Mesenchymal stem cell (in vitro differentiated cells and primary cell): ENCODE measurements around the gene ARHGAP9.
A peak's percentile ranks its signal among the peaks of the same experiment; 100 is the strongest.

ENCODE experiments used
- DNase-seq: peaks from one replicate; pipeline ENCODE4 v3.0.0-alpha.2; 2013
- H2AFZ ChIP-seq: one replicate; pipeline ENCODE4 v1.6.1; 2013; ENCODE audit warnings: low read depth, mild to moderate bottlenecking, control low read depth, inconsistent platforms, low read length, moderate library complexity
- H2AK5ac ChIP-seq: 2 replicates; pipeline ENCODE4 v1.6.1; 2013; ENCODE audit warnings: low read length, moderate library complexity, mild to moderate bottlenecking, inconsistent platforms; ENCODE audit not compliant: severe bottlenecking
- H2BK120ac ChIP-seq: one replicate; pipeline ENCODE4 v1.6.1; 2013; ENCODE audit warnings: low read depth, mild to moderate bottlenecking, inconsistent platforms, low read length, moderate library complexity
- H2BK12ac ChIP-seq, 2 experiments: one replicate each; pipeline ENCODE4 v1.6.1; 2013; ENCODE audit warnings: inconsistent platforms in 2 of 2, low read length in 2 of 2, mild to moderate bottlenecking in 2 of 2, moderate library complexity in 2 of 2, control low read depth in 1 of 2
- H2BK15ac ChIP-seq: one replicate; pipeline ENCODE4 v1.6.1; 2013; ENCODE audit warnings: mild to moderate bottlenecking, low read depth, inconsistent platforms; ENCODE audit not compliant: poor library complexity, severe bottlenecking
- H2BK5ac ChIP-seq: 2 replicates; pipeline ENCODE4 v1.6.1; 2013; ENCODE audit warnings: low read depth, mild to moderate bottlenecking, low read length, control low read depth, inconsistent platforms; ENCODE audit not compliant: poor library complexity, severe bottlenecking
- H3K14ac ChIP-seq, 2 experiments: one replicate each; pipeline ENCODE4 v1.6.1; 2013; ENCODE audit warnings: inconsistent platforms in 2 of 2, low read length in 2 of 2, control low read depth in 1 of 2, mild to moderate bottlenecking in 1 of 2, moderate library complexity in 1 of 2
- H3K18ac ChIP-seq, 2 experiments: one replicate each; pipeline ENCODE4 v1.6.1; 2013; ENCODE audit warnings: inconsistent platforms in 2 of 2, low read length in 2 of 2, control low read depth in 1 of 2, low read depth in 1 of 2, mild to moderate bottlenecking in 1 of 2
- H3K23ac ChIP-seq, 2 experiments: one replicate each; pipeline ENCODE4 v1.6.1; 2013; ENCODE audit warnings: inconsistent platforms in 2 of 2, low read length in 2 of 2, mild to moderate bottlenecking in 2 of 2, moderate library complexity in 2 of 2, control low read depth in 1 of 2
- H3K27ac ChIP-seq: 2 replicates; pipeline ENCODE4 v1.5.1; 2013; ENCODE audit warnings: mild to moderate bottlenecking, moderate library complexity, low read length, control low read depth, inconsistent platforms; ENCODE audit not compliant: poor library complexity, severe bottlenecking
- H3K27me3 ChIP-seq, 2 experiments: 2 replicates each; pipeline versions ENCODE4 v1.6.1 to v1.7.0; 2013; ENCODE audit warnings: low read length in 2 of 2, mild to moderate bottlenecking in 2 of 2, moderate library complexity in 2 of 2, control low read depth in 1 of 2, inconsistent platforms in 1 of 2; ENCODE audit not compliant: control insufficient read depth in 1 of 2, insufficient read depth in 1 of 2
- H3K36me3 ChIP-seq, 2 experiments: 2 replicates each; pipeline versions ENCODE4 v1.6.1 to v1.7.0; 2013; ENCODE audit warnings: low read length in 2 of 2, control low read depth in 1 of 2, inconsistent platforms in 1 of 2, low read depth in 1 of 2, mild to moderate bottlenecking in 1 of 2; ENCODE audit not compliant: insufficient read depth in 2 of 2, control insufficient read depth in 1 of 2
- H3K4ac ChIP-seq, 2 experiments: one replicate each; pipeline ENCODE4 v1.6.1; 2013; ENCODE audit warnings: inconsistent platforms in 2 of 2, low read length in 2 of 2, mild to moderate bottlenecking in 2 of 2, moderate library complexity in 2 of 2, control low read depth in 1 of 2, low read depth in 1 of 2
- H3K4me1 ChIP-seq: 2 replicates; pipeline ENCODE4 v1.6.1; 2013; ENCODE audit warnings: low read depth, low read length, control low read depth; ENCODE audit not compliant: control insufficient read depth, insufficient read depth
- H3K4me2 ChIP-seq: 2 replicates; pipeline ENCODE4 v1.6.1; 2013; ENCODE audit warnings: low read length, mild to moderate bottlenecking, inconsistent platforms; ENCODE audit not compliant: poor library complexity, severe bottlenecking
- H3K4me3 ChIP-seq, 2 experiments: 2 replicates each; pipeline versions ENCODE4 v1.5.1 to v1.7.0; 2013; ENCODE audit warnings: low read length in 2 of 2, mild to moderate bottlenecking in 2 of 2, control low read depth in 1 of 2, low read depth in 1 of 2; ENCODE audit not compliant: insufficient read depth in 1 of 2
- H3K79me1 ChIP-seq: replicated peaks from 2 replicates; pipeline ENCODE4 v1.6.1; 2013; ENCODE audit warnings: mild to moderate bottlenecking, control low read depth, low read length, inconsistent platforms; ENCODE audit not compliant: poor library complexity, severe bottlenecking
- H3K9ac ChIP-seq: 2 replicates; pipeline ENCODE4 v1.7.0; 2013; ENCODE audit warnings: mild to moderate bottlenecking, low read length, moderate library complexity
- H3K9me3 ChIP-seq: 2 replicates; pipeline ENCODE4 v1.7.0; 2013; ENCODE audit warnings: mild to moderate bottlenecking, low read length; ENCODE audit not compliant: control insufficient read depth
- H4K8ac ChIP-seq: one replicate; pipeline ENCODE4 v1.6.1; 2013; ENCODE audit warnings: inconsistent platforms, mild to moderate bottlenecking, low read length, moderate library complexity
- H4K91ac ChIP-seq: one replicate; pipeline ENCODE4 v1.6.1; 2013; ENCODE audit warnings: mild to moderate bottlenecking, low read length, inconsistent platforms
- WGBS: methylation state at CpG from one replicate; pipeline ENCODE4 v1.1.7; 2013; ENCODE audit warnings: mixed read lengths; 5-methylcytosine and 5-hydroxymethylcytosine counted together

Gene ARHGAP9

GRCh38 chr12:57491393-57492280 is 12.0 kb upstream of the ARHGAP9 start:
- Histone ChIP-seq H3K4ac (no peak overlapping the region), H3K79me1 (peaks cover 12% of the 10 kb centered on the region), H3K23ac (no peak overlapping the region), H2BK12ac (no peak overlapping the region), H2BK15ac (no peak overlapping the region), H3K18ac (no peak overlapping the region), H2BK120ac (no peak overlapping the region), H4K91ac (no peak overlapping the region), H3K9ac (no peak overlapping the region), H2AK5ac (no peak overlapping the region), H2BK5ac (no peak overlapping the region), H3K14ac (no peak overlapping the region), H4K8ac (no peak overlapping the region), H3K27ac (no peak overlapping the region), H3K4me2 (no peak overlapping the region), H3K36me3 (peaks cover 42 to 48% of the 10 kb centered on the region in 2 experiments), H2AFZ (no peak overlapping the region), H3K27me3 (no peaks in the 10 kb centered on the region), H3K4me3 (no peak overlapping the region), H3K9me3 (no peaks in the 10 kb centered on the region), H3K4me1 (peaks cover 12% of the 10 kb centered on the region)
- peak; percentile 43 for DNase-seq
- 96% methylated on average over 14 of the region's 15 CpGs for WGBS

GRCh38 chr12:57490126-57490525 is 10.5 kb upstream of the ARHGAP9 start:
- no peak overlapping the region for H2BK12ac ChIP-seq
- H4K91ac ChIP-seq: no peak overlapping the region
- no peak overlapping the region for H3K27ac ChIP-seq
- H3K9me3 ChIP-seq: no peaks in the 10 kb centered on the region
- no peak overlapping the region for H2BK5ac ChIP-seq
- 99% methylated on average over 4 of the region's 4 CpGs for WGBS
- no peak overlapping the region for H3K4me2 ChIP-seq
- no peak overlapping the region for H2AFZ ChIP-seq
- no peak overlapping the region for H2AK5ac ChIP-seq
- H3K23ac ChIP-seq: peak overlapping the region in 1 of 2 experiments; percentile 56
- H3K27me3 ChIP-seq: no peaks in the 10 kb centered on the region
- H3K9ac ChIP-seq: no peak overlapping the region
- no peak overlapping the region for H2BK15ac ChIP-seq
- H3K18ac ChIP-seq: no peak overlapping the region
- no peak overlapping the region for H4K8ac ChIP-seq
- H3K4me1 ChIP-seq: peaks cover 12% of the 10 kb centered on the region
- H3K14ac ChIP-seq: no peak overlapping the region
- no peak overlapping the region for H3K4me3 ChIP-seq
- H3K79me1 ChIP-seq: peaks cover 12% of the 10 kb centered on the region
- no peak overlapping the region for H2BK120ac ChIP-seq
- no peak for DNase-seq
- no peak overlapping the region for H3K4ac ChIP-seq
- peaks cover 27 to 40% of the 10 kb centered on the region in 2 experiments for H3K36me3 ChIP-seq

- H2AK5ac ChIP-seq: no peak overlapping the region
- no peak overlapping the region for H2AFZ ChIP-seq
- peak overlapping the region in 1 of 2 experiments; percentile 89 for H3K4me3 ChIP-seq
- H2BK120ac ChIP-seq: no peak overlapping the region
- peak overlapping the region; percentile 99 for H3K9ac ChIP-seq
- H3K14ac ChIP-seq: no peak overlapping the region
- no peak overlapping the region for H3K27ac ChIP-seq
- H2BK12ac ChIP-seq: no peak overlapping the region
- H4K8ac ChIP-seq: no peak overlapping the region
- H3K36me3 ChIP-seq: peaks cover 23 to 40% of the 10 kb centered on the region in 2 experiments
- DNase-seq: peak; percentile 35
- H3K79me1 ChIP-seq: peaks cover 12% of the 10 kb centered on the region
- H2BK15ac ChIP-seq: no peak overlapping the region
- no peak overlapping the region for H3K18ac ChIP-seq
- peaks cover 12% of the 10 kb centered on the region for H3K4me1 ChIP-seq
- H3K9me3 ChIP-seq: no peaks in the 10 kb centered on the region
- H2BK5ac ChIP-seq: no peak overlapping the region
- WGBS: 79% methylated on average over 4 of the region's 5 CpGs
- H3K4ac ChIP-seq: no peak overlapping the region
- H4K91ac ChIP-seq: no peak overlapping the region
- H3K27me3 ChIP-seq: no peaks in the 10 kb centered on the region
- no peak overlapping the region for H3K23ac ChIP-seq
- H3K4me2 ChIP-seq: peak overlapping the region; percentile 84
These were observed 9.5 kb upstream of the ARHGAP9 start for GRCh38 chr12:57489157-57489641.

GRCh38 chr12:57488402-57489156 is 8.9 kb upstream of the ARHGAP9 start:
- H3K9ac ChIP-seq: peak overlapping the region; percentile 99
- no peak overlapping the region for H3K23ac ChIP-seq
- H2BK15ac ChIP-seq: no peak overlapping the region
- WGBS: 44% methylated on average over 10 of the region's 11 CpGs
- H3K4me2 ChIP-seq: peak overlapping the region; percentile 84
- H3K9me3 ChIP-seq: no peaks in the 10 kb centered on the region
- H2AFZ ChIP-seq: peak overlapping the region; percentile 73
- H3K79me1 ChIP-seq: peaks cover 12% of the 10 kb centered on the region
- peak overlapping the region; percentile 77 to 86 for H3K18ac ChIP-seq
- no peak overlapping the region for H2BK12ac ChIP-seq
- peaks cover 12% of the 10 kb centered on the region for H3K4me1 ChIP-seq
- H2BK120ac ChIP-seq: peak overlapping the region; percentile 42
- H4K91ac ChIP-seq: no peak overlapping the region
- peak overlapping the region; percentile 78 for H4K8ac ChIP-seq
- H2AK5ac ChIP-seq: no peak overlapping the region
- H3K4ac ChIP-seq: peak overlapping the region; percentile 46 to 97
- peak overlapping the region in 1 of 2 experiments; percentile 68 for H3K14ac ChIP-seq
- H3K4me3 ChIP-seq: peak overlapping the region; percentile 89 to 95
- H3K27ac ChIP-seq: no peak overlapping the region
- no peak overlapping the region for H2BK5ac ChIP-seq
- H3K27me3 ChIP-seq: no peaks in the 10 kb centered on the region
- peaks cover 23 to 37% of the 10 kb centered on the region in 2 experiments for H3K36me3 ChIP-seq
- DNase-seq: peak; percentile 35
